Adrenal gland (tissue), 5 donors: Measurements from ENCODE around the gene GASK1A.

Experiments used
- POLR2A ChIP-seq, 2 donors: fragments of 450-650 bp; IDR thresholded peaks; one replicate each; pipeline ENCODE4 v1.6.1; 2017; ENCODE audit warnings: antibody characterized with exemption in 2 of 2, mild to moderate bottlenecking in 2 of 2, moderate library complexity in 1 of 2
- TF ChIP-seq, protein P1 (sequence below), 6 experiments: fragments of 450-650 bp in 4 of 6; fragments of 200-600 bp in 2 of 6; sonication (generic) in 1 of 6; IDR thresholded peaks; 1 replicate in 5 of 6; 2 replicates in 1 of 6; pipeline versions ENCODE4 v1.5.1 to v1.8.0; 2016 to 2021; ENCODE audit warnings: antibody characterized with exemption in 6 of 6, mild to moderate bottlenecking in 2 of 6, moderate library complexity in 1 of 6
- donor health status: DM: no; HTN: no; CAD: no.

DNA sequence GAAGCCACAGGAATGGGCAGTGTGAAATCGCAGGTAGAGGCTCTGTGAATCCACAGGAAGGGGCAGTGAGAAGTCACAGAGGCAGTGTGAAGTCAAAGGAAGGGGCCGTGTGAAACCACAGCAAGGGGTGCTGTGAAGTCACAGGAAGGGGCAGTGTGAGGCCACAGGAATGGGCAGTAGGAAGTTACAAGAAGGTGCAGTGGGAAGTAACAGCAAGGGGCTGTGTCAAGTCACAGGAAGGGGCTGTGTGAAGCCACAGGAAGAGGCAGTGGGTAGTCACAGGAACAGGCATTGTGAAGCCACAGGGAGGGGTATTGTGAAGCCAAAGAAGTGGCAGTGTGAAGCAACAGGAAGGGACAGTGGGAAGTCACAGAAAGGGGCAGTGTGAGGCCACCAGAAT, 34.1 kb downstream of the GASK1A start:
- TF ChIP-seq, protein P1, sequence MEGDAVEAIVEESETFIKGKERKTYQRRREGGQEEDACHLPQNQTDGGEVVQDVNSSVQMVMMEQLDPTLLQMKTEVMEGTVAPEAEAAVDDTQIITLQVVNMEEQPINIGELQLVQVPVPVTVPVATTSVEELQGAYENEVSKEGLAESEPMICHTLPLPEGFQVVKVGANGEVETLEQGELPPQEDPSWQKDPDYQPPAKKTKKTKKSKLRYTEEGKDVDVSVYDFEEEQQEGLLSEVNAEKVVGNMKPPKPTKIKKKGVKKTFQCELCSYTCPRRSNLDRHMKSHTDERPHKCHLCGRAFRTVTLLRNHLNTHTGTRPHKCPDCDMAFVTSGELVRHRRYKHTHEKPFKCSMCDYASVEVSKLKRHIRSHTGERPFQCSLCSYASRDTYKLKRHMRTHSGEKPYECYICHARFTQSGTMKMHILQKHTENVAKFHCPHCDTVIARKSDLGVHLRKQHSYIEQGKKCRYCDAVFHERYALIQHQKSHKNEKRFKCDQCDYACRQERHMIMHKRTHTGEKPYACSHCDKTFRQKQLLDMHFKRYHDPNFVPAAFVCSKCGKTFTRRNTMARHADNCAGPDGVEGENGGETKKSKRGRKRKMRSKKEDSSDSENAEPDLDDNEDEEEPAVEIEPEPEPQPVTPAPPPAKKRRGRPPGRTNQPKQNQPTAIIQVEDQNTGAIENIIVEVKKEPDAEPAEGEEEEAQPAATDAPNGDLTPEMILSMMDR (IDR thresholded peaks at IDR 0.05) = no peak
- TF ChIP-seq POLR2A (IDR thresholded peaks at IDR 0.05) = no peak
